Pons (tissue), 1 donor: Measurements from ENCODE around the gene VWA8.
"Not testable (repeated sequence)": the region's sequence is repeated elsewhere in the genome, so short reads cannot be mapped to it uniquely, and the experiment has no call there.

ENCODE experiments used
- DNase-seq: peaks from one replicate; pipeline ENCODE4 v3.0.0-alpha.2; 2016; ENCODE audit warnings: low spot score

The VWA8 gene

GRCh38 chr13:41851351-41851750 lies 109.6 kb downstream of the VWA8 start:
- no peak for DNase-seq

- DNase-seq: no peak
Measured at GRCh38 chr13:41848435-41849255, 112.3 kb downstream of the VWA8 start.

- no peak for DNase-seq
Measured at GRCh38 chr13:41847216-41847615, 113.7 kb downstream of the VWA8 start.

GRCh38 chr13:41842036-41842620 lies 118.8 kb downstream of the VWA8 start:
- no peak for DNase-seq

- DNase-seq: no peak
Measured at GRCh38 chr13:41837629-41838028, 123.3 kb downstream of the VWA8 start.

GRCh38 chr13:41835871-41836270 lies 125.0 kb downstream of the VWA8 start:
- DNase-seq: no peak

GRCh38 chr13:41834697-41835096 lies 126.2 kb downstream of the VWA8 start:
- not testable (repeated sequence) for DNase-seq

GRCh38 chr13:41833831-41834230 lies 127.1 kb downstream of the VWA8 start:
- DNase-seq: no peak

- no peak for DNase-seq
Measured at GRCh38 chr13:41833201-41833600, 127.7 kb downstream of the VWA8 start.

GRCh38 chr13:41827507-41828213 lies 133.2 kb downstream of the VWA8 start:
- no peak for DNase-seq

- no peak for DNase-seq
Measured at GRCh38 chr13:41825691-41826090, 135.2 kb downstream of the VWA8 start.

GRCh38 chr13:41823476-41823875 lies 137.4 kb downstream of the VWA8 start:
- no peak for DNase-seq

GRCh38 chr13:41822560-41822959 lies 138.3 kb downstream of the VWA8 start:
- no peak for DNase-seq

GRCh38 chr13:41821238-41821594 lies 139.7 kb downstream of the VWA8 start:
- DNase-seq: no peak

- no peak for DNase-seq
Measured at GRCh38 chr13:41820581-41821237, 140.2 kb downstream of the VWA8 start.

GRCh38 chr13:41816057-41816456 lies 144.9 kb downstream of the VWA8 start:
- no peak for DNase-seq

GRCh38 chr13:41813426-41813825 lies 147.5 kb downstream of the VWA8 start:
- no peak for DNase-seq

- DNase-seq: no peak
Measured at GRCh38 chr13:41812851-41813250, 148.1 kb downstream of the VWA8 start.

- DNase-seq: no peak
Measured at GRCh38 chr13:41812237-41812636, 148.7 kb downstream of the VWA8 start.

- no peak for DNase-seq
Measured at GRCh38 chr13:41811588-41812021, 149.3 kb downstream of the VWA8 start.

GRCh38 chr13:41809962-41810361 lies 150.9 kb downstream of the VWA8 start:
- no peak for DNase-seq

- not testable (repeated sequence) for DNase-seq
Measured at GRCh38 chr13:41803445-41803735, 157.5 kb downstream of the VWA8 start.
